ENCODE results near the gene WASHC3. TPM values are rescaled to one million over a fixed set of nuclear protein-coding genes. Genes with fewer than 3 reads are reported as not detected.

Gene WASHC3
- total RNA-seq, 1 donor from 2014 or later: 19.5 TPM

- DNase-seq (ENCODE audit: low read depth, low spot score): no peak
- peaks cover 6% of the 10 kb centered on the region for H3K9me3 Mint-ChIP-seq
- peaks cover 13% of the 10 kb centered on the region for H3K4me1 Mint-ChIP-seq
- TF ChIP-seq CTCF (conservative IDR thresholded peaks at IDR 0.05): no peak
- H3K27ac Mint-ChIP-seq (ENCODE audit: unreplicated experiment): no peak overlapping the region
- H3K36me3 Mint-ChIP-seq (ENCODE audit: low read depth): peaks cover 17% of the 10 kb centered on the region
- no peaks in the 10 kb centered on the region for H3K27me3 Mint-ChIP-seq (ENCODE audit: low read depth)
- peak overlapping the region; percentile 70 for H3K4me3 Mint-ChIP-seq
Measured at GRCh38 chr12:102059343-102059742, 2.4 kb downstream of the WASHC3 start.

GRCh38 chr12:102054345-102054744 lies 7.4 kb downstream of the WASHC3 start:
- H3K4me1 Mint-ChIP-seq: no peaks in the 10 kb centered on the region
- H3K27ac Mint-ChIP-seq (ENCODE audit: unreplicated experiment): no peak overlapping the region
- no peak for TF ChIP-seq CTCF (conservative IDR thresholded peaks at IDR 0.05)
- peaks cover 22% of the 10 kb centered on the region for H3K36me3 Mint-ChIP-seq (ENCODE audit: low read depth)
- peaks cover 6% of the 10 kb centered on the region for H3K9me3 Mint-ChIP-seq
- no peak overlapping the region for H3K4me3 Mint-ChIP-seq
- H3K27me3 Mint-ChIP-seq (ENCODE audit: low read depth): no peaks in the 10 kb centered on the region
- DNase-seq (ENCODE audit: low read depth, low spot score): no peak

GRCh38 chr12:102053062-102053349 lies 8.8 kb downstream of the WASHC3 start:
- H3K27me3 Mint-ChIP-seq (ENCODE audit: low read depth): no peaks in the 10 kb centered on the region
- no peak for DNase-seq (ENCODE audit: low read depth, low spot score)
- peaks cover 18% of the 10 kb centered on the region for H3K36me3 Mint-ChIP-seq (ENCODE audit: low read depth)
- no peak overlapping the region for H3K27ac Mint-ChIP-seq (ENCODE audit: unreplicated experiment)
- H3K4me1 Mint-ChIP-seq: no peaks in the 10 kb centered on the region
- H3K4me3 Mint-ChIP-seq: no peak overlapping the region
- TF ChIP-seq CTCF (conservative IDR thresholded peaks at IDR 0.05): no peak
- H3K9me3 Mint-ChIP-seq: peaks cover 6% of the 10 kb centered on the region

- Mint-ChIP-seq H3K4me1 (no peaks in the 10 kb centered on the region), H3K4me3 (no peak overlapping the region), H3K9me3 (peaks cover 4% of the 10 kb centered on the region), H3K27ac (ENCODE audit: unreplicated experiment) (no peak overlapping the region), H3K36me3 (ENCODE audit: low read depth) (peaks cover 14% of the 10 kb centered on the region), H3K27me3 (ENCODE audit: low read depth) (no peaks in the 10 kb centered on the region)
- DNase-seq (ENCODE audit: low read depth, low spot score): no peak
- no peak for TF ChIP-seq CTCF (conservative IDR thresholded peaks at IDR 0.05)
Measured at GRCh38 chr12:102052192-102053061, 9.4 kb downstream of the WASHC3 start.

- TF ChIP-seq CTCF (conservative IDR thresholded peaks at IDR 0.05): no peak
- Mint-ChIP-seq H3K27ac (ENCODE audit: unreplicated experiment) (no peak overlapping the region), H3K4me1 (no peaks in the 10 kb centered on the region), H3K4me3 (no peak overlapping the region), H3K36me3 (ENCODE audit: low read depth) (peaks cover 9% of the 10 kb centered on the region), H3K27me3 (ENCODE audit: low read depth) (no peaks in the 10 kb centered on the region), H3K9me3 (no peaks in the 10 kb centered on the region)
- DNase-seq (ENCODE audit: low read depth, low spot score): no peak
Measured at GRCh38 chr12:102051431-102051965, 10.3 kb downstream of the WASHC3 start.
